H1 (cell line): ENCODE results near the gene STX8. TPM values are rescaled to one million over a fixed set of nuclear protein-coding genes. Genes with fewer than 3 reads are reported as not detected.

Source experiments
- CTCF ChIA-PET: fragments of 300-600 bp; sonication (Branson Sonifier 250); formaldehyde crosslinking; loops from one replicate; lab custom pipeline; 2021; ENCODE audit not compliant: partially characterized antibody; lab: Charles Lee
- POLR2A ChIA-PET: fragments of 300-600 bp; sonication (Branson Sonifier 250); formaldehyde crosslinking; loops from one replicate; lab custom pipeline; 2021; ENCODE audit warnings: inconsistent platforms; ENCODE audit not compliant: partially characterized antibody; lab: Charles Lee
- DNase-seq, 2 experiments: peaks; one replicate each; pipeline versions ENCODE4 v3.0.0 to v3.0.0-alpha.2; 2010 to 2022; ENCODE audit warnings: low spot score in 2 of 2, low read depth in 1 of 2, mixed read lengths in 1 of 2
- FAIRE-seq: peaks from 2 replicates; lab custom pipeline; 2011; peaks lifted over from hg19 to GRCh38; lab: Jason Lieb, UNC
- H2AFZ ChIP-seq: 2 replicates; pipeline ENCODE4 v1.8.1; 2012; ENCODE audit warnings: low read length, inconsistent platforms
- H2AK5ac ChIP-seq: 2 replicates; pipeline ENCODE4 v1.6.1; 2013; ENCODE audit warnings: low read depth, low read length
- H2BK120ac ChIP-seq: replicated peaks from 2 replicates; pipeline ENCODE3; 2013; ENCODE audit warnings: low read depth, low read length, inconsistent platforms
- H2BK12ac ChIP-seq: 2 replicates; pipeline ENCODE4 v1.6.1; 2013; ENCODE audit warnings: low read depth, low read length
- H2BK15ac ChIP-seq: 2 replicates; pipeline ENCODE4 v1.6.1; 2013; ENCODE audit warnings: low read length
- H2BK20ac ChIP-seq: 2 replicates; pipeline ENCODE4 v1.6.1; 2013; ENCODE audit warnings: low read length
- H2BK5ac ChIP-seq: 2 replicates; pipeline ENCODE4 v1.6.1; 2013; ENCODE audit warnings: low read depth, low read length
- H3K14ac ChIP-seq: 2 replicates; pipeline ENCODE4 v1.6.1; 2013; ENCODE audit warnings: inconsistent platforms; ENCODE audit not compliant: insufficient read length
- H3K18ac ChIP-seq: 2 replicates; pipeline ENCODE4 v1.6.1; 2013; ENCODE audit warnings: low read length; ENCODE audit errors: extremely low read depth
- H3K23ac ChIP-seq: 2 replicates; pipeline ENCODE4 v1.6.1; 2013; ENCODE audit warnings: inconsistent platforms; ENCODE audit not compliant: insufficient read length
- H3K23me2 ChIP-seq: 2 replicates; pipeline ENCODE4 v1.6.1; 2013; ENCODE audit warnings: low read depth, low read length
- H3K27ac ChIP-seq: 2 replicates; pipeline ENCODE4 v1.6.1; 2011; ENCODE audit warnings: low read depth, low read length, inconsistent platforms
- H3K27me3 ChIP-seq, 4 experiments: replicated peaks in 1 of 4; 1 replicate in 1 of 4; 2 replicates in 3 of 4; pipeline versions ENCODE4 v1.6.1 to v1.8.1; 2011 to 2013; ENCODE audit warnings: low read length in 3 of 4, mild to moderate bottlenecking in 3 of 4, inconsistent platforms in 2 of 4, mixed read lengths in 2 of 4, moderate library complexity in 1 of 4; ENCODE audit not compliant: control insufficient read depth in 3 of 4, insufficient read depth in 3 of 4; ENCODE audit errors: extremely low read depth in 1 of 4
- H3K36me3 ChIP-seq, 4 experiments: 2 replicates each; pipeline versions ENCODE4 v1.6.1 to v1.8.1; 2011 to 2013; ENCODE audit warnings: mild to moderate bottlenecking in 4 of 4, low read length in 3 of 4, moderate library complexity in 2 of 4, control low read depth in 1 of 4, inconsistent platforms in 1 of 4; ENCODE audit not compliant: insufficient read depth in 4 of 4, control insufficient read depth in 2 of 4
- H3K4ac ChIP-seq: replicated peaks from 2 replicates; pipeline ENCODE3; 2013; ENCODE audit warnings: low read length, low read depth, mixed read lengths, inconsistent platforms; ENCODE audit not compliant: insufficient read length
- H3K4me1 ChIP-seq, 4 experiments: replicated peaks in 1 of 4; 1 replicate in 1 of 4; 2 replicates in 3 of 4; pipeline versions ENCODE4 v1.6.1 to v1.8.1; 2011 to 2013; ENCODE audit warnings: low read length in 3 of 4, inconsistent platforms in 2 of 4, mixed read lengths in 1 of 4; ENCODE audit not compliant: insufficient read depth in 4 of 4, control insufficient read depth in 3 of 4
- H3K4me2 ChIP-seq, 2 experiments: 2 replicates each; pipeline versions ENCODE4 v1.6.1 to v1.8.1; 2011 to 2013; ENCODE audit warnings: low read depth in 2 of 2, low read length in 2 of 2, control low read depth in 1 of 2, inconsistent platforms in 1 of 2, mild to moderate bottlenecking in 1 of 2; ENCODE audit not compliant: insufficient read depth in 1 of 2
- H3K4me3 ChIP-seq, 4 experiments: fragments of 200-600, 300-600 bp in 1 of 4; sonication (generic), shearing (Covaris generic), sonication (Bioruptor Twin) in 1 of 4; 2 replicates each; pipeline versions ENCODE4 v1.5.1 to v1.8.1; 2011 to 2016; ENCODE audit warnings: low read length in 4 of 4, low read depth in 3 of 4, control low read depth in 2 of 4, inconsistent platforms in 2 of 4, mild to moderate bottlenecking in 2 of 4, mixed read lengths in 1 of 4, moderate library complexity in 1 of 4; ENCODE audit not compliant: insufficient read depth in 2 of 4; ENCODE audit errors: extremely low read depth in 1 of 4
- H3K56ac ChIP-seq: replicated peaks from 2 replicates; pipeline ENCODE3; 2013; ENCODE audit warnings: low read depth, mild to moderate bottlenecking, mixed read lengths, low read length, inconsistent platforms; ENCODE audit not compliant: insufficient read length
- H3K79me1 ChIP-seq: 2 replicates; pipeline ENCODE4 v1.6.1; 2013; ENCODE audit warnings: low read depth, low read length, control low read depth
- H3K79me2 ChIP-seq, 2 experiments: 2 replicates each; pipeline versions ENCODE4 v1.6.1 to v1.8.1; 2012 to 2013; ENCODE audit warnings: low read length in 2 of 2, mild to moderate bottlenecking in 2 of 2, inconsistent platforms in 1 of 2; ENCODE audit not compliant: insufficient read depth in 2 of 2, control insufficient read depth in 1 of 2
- H3K9ac ChIP-seq, 4 experiments: replicated peaks in 1 of 4; 1 replicate in 1 of 4; 2 replicates in 3 of 4; pipeline versions ENCODE4 v1.6.1 to v1.8.1; 2011 to 2013; ENCODE audit warnings: low read depth in 3 of 4, low read length in 3 of 4, control low read depth in 2 of 4, mild to moderate bottlenecking in 2 of 4, moderate library complexity in 2 of 4, inconsistent platforms in 1 of 4; ENCODE audit errors: extremely low read depth in 1 of 4
- H3K9me3 ChIP-seq, 2 experiments: 2 replicates each; pipeline versions ENCODE4 v1.6.1 to v1.8.1; 2012 to 2013; ENCODE audit warnings: mild to moderate bottlenecking in 2 of 2, moderate library complexity in 2 of 2, control low read depth in 1 of 2, inconsistent platforms in 1 of 2, low read depth in 1 of 2, low read length in 1 of 2, mixed read lengths in 1 of 2; ENCODE audit not compliant: insufficient read depth in 2 of 2
- H4K20me1 ChIP-seq, 2 experiments: replicated peaks in 1 of 2; 2 replicates each; pipeline versions ENCODE3 to v1.8.1; 2011 to 2013; ENCODE audit warnings: inconsistent platforms in 2 of 2, low read length in 2 of 2, mild to moderate bottlenecking in 1 of 2; ENCODE audit not compliant: insufficient read depth in 2 of 2, control insufficient read depth in 1 of 2
- H4K5ac ChIP-seq: 2 replicates; pipeline ENCODE4 v1.6.1; 2013; ENCODE audit warnings: low read length, low read depth, mixed read lengths, inconsistent platforms; ENCODE audit not compliant: insufficient read length
- H4K8ac ChIP-seq: 2 replicates; pipeline ENCODE4 v1.8.0; 2013; ENCODE audit warnings: mild to moderate bottlenecking, moderate library complexity, low read length, inconsistent platforms; ENCODE audit not compliant: insufficient read depth; ENCODE audit errors: extremely low read depth
- H4K91ac ChIP-seq: replicated peaks from 2 replicates; pipeline ENCODE3; 2013; ENCODE audit warnings: low read length, mixed read lengths, inconsistent platforms; ENCODE audit not compliant: insufficient read length
- SIX5 ChIP-seq: IDR thresholded peaks from 2 replicates; pipeline ENCODE4 v1.6.1; 2011; ENCODE audit warnings: mild to moderate bottlenecking, low read depth, low read length
- SP2 ChIP-seq: IDR thresholded peaks from 2 replicates; pipeline ENCODE4 v1.6.1; 2012; ENCODE audit warnings: mild to moderate bottlenecking, low read length, inconsistent platforms
- WGBS, 2 experiments: shearing (Covaris generic) in 1 of 2; methylation state at CpG; one replicate each; pipeline versions ENCODE4 v1.1.6 to v1.1.7; 2013 to 2015; ENCODE audit warnings: low lambda C conversion rate in 2 of 2, mixed read lengths in 2 of 2, inconsistent platforms in 1 of 2, low coverage in 1 of 2, missing lambda C conversion rate in 1 of 2; ENCODE audit not compliant: insufficient replicate concordance in 2 of 2, insufficient coverage in 1 of 2, insufficient read length in 1 of 2; ENCODE audit errors: extremely low coverage in 1 of 2, missing lambda C conversion rate in 1 of 2; 5-methylcytosine and 5-hydroxymethylcytosine counted together
- polyA plus RNA-seq, 7 experiments: library from polyadenylated mRNA; depleted of rRNA in 3 of 7; stranded (reverse) in 5 of 7; unstranded in 2 of 7; fragments of >200 nt in 5 of 7; fragments of 200-250 nt in 2 of 7; gene quantifications; 1 replicate in 5 of 7; 2 replicates in 1 of 7; 4 replicates in 1 of 7; pipeline versions ENCODE4 v1.2.1 to v1.2.3, GENCODE V29; 2011 to 2013; ENCODE audit warnings: missing spikeins in 2 of 7, mixed read lengths in 2 of 7
- total RNA-seq: library from RNA; stranded (reverse); fragmentation: NEBNext Ultra II Directional; extraction: Animal tissue kit (Norgen Biotek cat#: 25700); gene quantifications from 2 replicates; pipeline ENCODE4 v1.2.1, GENCODE V29; 2021

STX8 gene
- total and polyA plus RNA-seq, 2 of the 8 experiments (the other 6 are each of a cell fraction or from before 2014, with no cell fraction given), result 22.8 to 42.5 TPM

DNA sequence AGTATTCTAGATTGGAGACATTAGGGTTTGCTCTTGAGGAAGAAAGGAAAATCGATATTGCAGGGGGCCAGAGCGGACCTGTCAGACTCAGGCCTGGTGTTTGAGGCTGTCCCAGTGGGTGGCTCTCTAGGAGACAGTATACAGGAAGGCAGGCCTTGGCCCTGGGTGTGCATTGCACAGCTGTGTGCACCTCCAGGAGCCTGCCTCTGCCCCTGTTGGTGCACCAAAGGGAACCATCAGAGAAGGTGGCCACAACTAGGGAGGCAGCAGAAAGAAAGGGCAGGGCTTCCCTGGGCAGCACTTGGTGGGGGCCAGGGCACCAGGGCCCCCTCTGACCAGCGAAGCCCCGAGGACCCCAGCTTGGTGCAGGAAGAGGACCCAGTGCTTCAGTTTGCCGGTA lies 366.3 kb downstream of the STX8 start:
- Histone ChIP-seq H3K4ac (no peak overlapping the region), H2AK5ac (no peak overlapping the region), H2BK20ac (no peak overlapping the region), H4K8ac (no peak overlapping the region), H3K18ac (no peak overlapping the region), H3K9ac (no peak overlapping the region), H3K4me3 (no peak overlapping the region), H3K36me3 (no peaks in the 10 kb centered on the region), H3K14ac (no peak overlapping the region), H3K23me2 (peaks cover 3% of the 10 kb centered on the region; the same call in 1 of the 2 replicates), H4K20me1 (peaks cover 0 to 3% of the 10 kb centered on the region in 2 experiments), H3K79me1 (no peaks in the 10 kb centered on the region), H2AFZ (no peak overlapping the region), H2BK15ac (no peak overlapping the region), H3K56ac (no peak overlapping the region), H3K9me3 (no peaks in the 10 kb centered on the region), H3K4me2 (no peak overlapping the region), H2BK120ac (no peak overlapping the region), H3K27ac (no peak overlapping the region), H3K23ac (no peak overlapping the region), H4K91ac (no peak overlapping the region), H3K79me2 (no peaks in the 10 kb centered on the region), H3K27me3 (no peaks in the 10 kb centered on the region; a peak in 1 of 7 replicates), H3K4me1 (peaks cover 0 to 2% (median 0%) of the 10 kb centered on the region in 4 experiments; a peak in 1 of 7 replicates), H2BK12ac (no peak overlapping the region), H2BK5ac (no peak overlapping the region; the same call in 1 of the 2 replicates), H4K5ac (no peak overlapping the region)
- FAIRE-seq (no peak), DNase-seq (no peak)
- 100% methylated on average over 4 of the region's 5 CpGs; no CpG with 5 or more reads in 1 of the 2 experiments for WGBS, 2 experiments
- CTCF ChIA-PET, result interaction anchor here (0.6 to 2.0 kb wide), 5 partner anchors 10 to 387 kb away, joined by 3 to 6 read pairs (median 3); no protein-coding TSS in a partner anchor
- POLR2A ChIA-PET, result interaction anchor here (1.5 kb wide), 1 partner anchor 11 kb away, joined by 3 read pairs; no protein-coding TSS in a partner anchor
- no peak for TF ChIP-seq SP2
- TF ChIP-seq SIX5, result no peak
